Hematopoietic multipotent progenitor cell treated with erythropoietin and hydrocortisone succinate and interleukin-3 and kit ligand, for 6 days (in vitro differentiated cells): Measurements from ENCODE around the gene FGFRL1.

Experiments
- DNase-seq: peaks from one replicate; pipeline ENCODE4 v3.0.0-alpha.2; 2015

The FGFRL1 gene

GRCh38 chr4:1055721-1056590 is 44.5 kb downstream of the FGFRL1 start:
- DNase-seq, result peak; percentile 51

GRCh38 chr4:1056671-1057402 is 45.4 kb downstream of the FGFRL1 start:
- no peak for DNase-seq

GRCh38 chr4:1057403-1057745 is 45.9 kb downstream of the FGFRL1 start:
- DNase-seq, result no peak

- DNase-seq, result no peak
Measured at GRCh38 chr4:1058198-1058996, 47.0 kb downstream of the FGFRL1 start.

GRCh38 chr4:1058997-1059665 is 47.7 kb downstream of the FGFRL1 start:
- no peak for DNase-seq

- DNase-seq, result no peak
Measured at GRCh38 chr4:1060121-1060520, 48.7 kb downstream of the FGFRL1 start.

GRCh38 chr4:1060621-1061020 is 49.2 kb downstream of the FGFRL1 start:
- no peak for DNase-seq

GRCh38 chr4:1061056-1061700 is 49.8 kb downstream of the FGFRL1 start:
- no peak for DNase-seq

GRCh38 chr4:1061760-1062159 is 50.3 kb downstream of the FGFRL1 start:
- no peak for DNase-seq

- DNase-seq, result no peak
Measured at GRCh38 chr4:1062419-1062818, 51.0 kb downstream of the FGFRL1 start.

GRCh38 chr4:1065732-1066131 is 54.3 kb downstream of the FGFRL1 start:
- DNase-seq, result no peak

GRCh38 chr4:1069394-1069793 is 58.0 kb downstream of the FGFRL1 start:
- no peak for DNase-seq

GRCh38 chr4:1072830-1073446 is 61.5 kb downstream of the FGFRL1 start:
- DNase-seq, result peak; percentile 80

GRCh38 chr4:1074077-1074476 is 62.7 kb downstream of the FGFRL1 start:
- DNase-seq, result no peak

GRCh38 chr4:1075225-1075624 is 63.8 kb downstream of the FGFRL1 start:
- no peak for DNase-seq

GRCh38 chr4:1075809-1076699 is 64.6 kb downstream of the FGFRL1 start:
- DNase-seq, result no peak
